Mesodermal cell (in vitro differentiated cells): Measurements from ENCODE around the gene IGHMBP2.

ENCODE experiments used
- H3K27ac ChIP-seq: 2 replicates; pipeline ENCODE4 v1.7.0; 2013; ENCODE audit warnings: mild to moderate bottlenecking, low read depth, low read length, moderate library complexity; ENCODE audit not compliant: severe bottlenecking
- H3K36me3 ChIP-seq: 2 replicates; pipeline ENCODE4 v1.7.1; 2013; ENCODE audit warnings: mild to moderate bottlenecking, low read length, moderate library complexity; ENCODE audit not compliant: control insufficient read depth, insufficient read depth
- H3K4me1 ChIP-seq: one replicate; pipeline ENCODE4 v1.7.1; 2013; ENCODE audit warnings: mild to moderate bottlenecking, low read length; ENCODE audit not compliant: insufficient read depth, control insufficient read depth, poor library complexity, severe bottlenecking
- H3K4me3 ChIP-seq: 2 replicates; pipeline ENCODE4 v1.7.0; 2013; ENCODE audit warnings: low read length, control low read depth, mild to moderate bottlenecking; ENCODE audit not compliant: insufficient read depth, poor library complexity, severe bottlenecking; ENCODE audit errors: extremely low read depth
- H3K9me3 ChIP-seq: 2 replicates; pipeline ENCODE4 v1.7.1; 2013; ENCODE audit warnings: mild to moderate bottlenecking, low read length, moderate library complexity; ENCODE audit not compliant: control insufficient read depth
- WGBS, 2 experiments: methylation state at CpG; one replicate each; pipeline ENCODE4 v1.1.5; 2013; ENCODE audit warnings: missing lambda C conversion rate in 2 of 2; ENCODE audit not compliant: insufficient coverage in 2 of 2; 5-methylcytosine and 5-hydroxymethylcytosine counted together

IGHMBP2 gene

DNA sequence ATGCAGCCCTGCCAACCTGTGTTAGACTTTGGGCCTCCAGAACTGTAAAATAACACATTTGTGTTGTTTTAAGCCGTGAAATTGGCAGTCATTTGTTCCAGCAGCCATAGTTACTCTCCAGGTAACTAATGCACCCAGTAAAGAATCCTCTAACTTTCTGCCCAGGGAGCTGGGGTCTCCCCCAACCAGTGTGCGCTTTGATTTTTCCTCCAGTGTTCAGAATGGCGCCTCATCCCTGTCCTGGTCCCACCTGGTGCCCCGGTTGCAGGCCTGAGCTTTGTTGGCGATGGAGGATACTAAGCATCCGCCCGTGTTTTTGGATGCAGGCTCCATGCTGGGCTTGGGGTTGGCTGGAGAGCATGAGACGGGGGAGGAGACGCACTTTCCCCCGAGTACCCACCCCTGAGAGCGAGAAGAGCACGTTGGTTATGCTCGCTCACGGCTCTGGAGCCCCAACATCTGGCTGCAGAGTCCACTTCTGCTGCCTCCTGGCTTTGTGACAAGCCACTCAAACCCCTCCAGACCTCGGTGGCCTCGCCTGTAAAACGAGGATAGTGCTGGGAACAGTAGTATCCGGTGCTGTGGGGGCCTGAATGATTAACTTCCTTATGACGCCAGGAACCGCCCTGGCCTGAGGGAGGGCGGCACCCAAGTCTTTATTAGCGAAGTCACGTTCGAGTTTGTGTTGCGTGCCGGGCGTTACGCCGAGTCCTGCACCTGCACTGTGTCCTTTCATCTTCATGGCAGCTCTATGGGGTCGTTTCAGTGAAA lies 51.3 kb downstream of the IGHMBP2 start:
- H3K36me3 ChIP-seq, result no peaks in the 10 kb centered on the region
- no peak overlapping the region for H3K4me3 ChIP-seq
- H3K4me1 ChIP-seq, result no peaks in the 10 kb centered on the region
- 72 to 79% methylated on average over 26 to 27 of the region's 30 CpGs for WGBS, 2 experiments
- H3K9me3 ChIP-seq, result no peaks in the 10 kb centered on the region
- no peak overlapping the region for H3K27ac ChIP-seq

- no peak overlapping the region for H3K27ac ChIP-seq
- no peaks in the 10 kb centered on the region for H3K36me3 ChIP-seq
- no peaks in the 10 kb centered on the region for H3K4me1 ChIP-seq
- 70 to 83% methylated on average over 1 to 2 of the region's 5 CpGs for WGBS, 2 experiments
- H3K4me3 ChIP-seq, result no peak overlapping the region
- H3K9me3 ChIP-seq, result no peaks in the 10 kb centered on the region
Observed at GRCh38 chr11:68955607-68955958, 51.9 kb downstream of the IGHMBP2 start.

- Histone ChIP-seq H3K4me3 (no peak overlapping the region), H3K36me3 (no peaks in the 10 kb centered on the region), H3K9me3 (no peaks in the 10 kb centered on the region), H3K4me1 (no peaks in the 10 kb centered on the region), H3K27ac (no peak overlapping the region)
- WGBS, 2 experiments, result 24 to 40% methylated on average over 3 to 5 of the region's 12 CpGs
Observed at GRCh38 chr11:68956142-68956541, 52.5 kb downstream of the IGHMBP2 start.

- Histone ChIP-seq H3K36me3 (no peaks in the 10 kb centered on the region), H3K9me3 (no peaks in the 10 kb centered on the region), H3K4me3 (no peak overlapping the region), H3K4me1 (no peaks in the 10 kb centered on the region), H3K27ac (no peak overlapping the region)
- WGBS, 2 experiments, result 71 to 81% methylated on average over 4 to 6 of the region's 12 CpGs
Observed at GRCh38 chr11:68956547-68957254, 53.0 kb downstream of the IGHMBP2 start.

DNA sequence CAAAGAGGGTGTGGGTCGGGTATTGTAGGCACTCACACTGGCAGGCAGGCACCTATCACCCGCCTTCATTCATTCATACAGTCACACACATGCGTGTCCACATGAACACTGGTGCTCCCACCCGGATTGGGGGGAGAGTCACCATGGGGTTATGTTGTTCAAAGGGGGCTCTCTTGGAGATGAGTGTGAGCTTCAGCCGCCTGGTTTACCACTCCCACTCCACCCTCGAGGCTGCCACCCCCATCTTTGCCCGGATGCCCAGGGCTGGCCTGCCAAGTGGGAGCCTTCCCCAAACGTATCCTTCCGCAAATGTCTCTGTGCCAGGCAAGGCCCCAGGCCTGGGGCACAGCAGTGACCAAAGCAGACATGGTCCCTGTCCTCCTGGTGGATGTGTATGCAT lies 54.5 kb downstream of the IGHMBP2 start:
- Histone ChIP-seq H3K36me3 (no peaks in the 10 kb centered on the region), H3K27ac (no peak overlapping the region), H3K4me1 (no peaks in the 10 kb centered on the region), H3K9me3 (no peaks in the 10 kb centered on the region), H3K4me3 (no peak overlapping the region)
- WGBS, 2 experiments, result 92 to 100% methylated on average over 2 of the region's 9 CpGs

- Histone ChIP-seq H3K4me1 (no peaks in the 10 kb centered on the region), H3K36me3 (no peaks in the 10 kb centered on the region), H3K27ac (no peak overlapping the region), H3K4me3 (no peak overlapping the region), H3K9me3 (no peaks in the 10 kb centered on the region)
- 90 to 95% methylated on average over 30 of the region's 31 CpGs for WGBS, 2 experiments
Observed at GRCh38 chr11:68959465-68960293, 56.0 kb downstream of the IGHMBP2 start.

DNA sequence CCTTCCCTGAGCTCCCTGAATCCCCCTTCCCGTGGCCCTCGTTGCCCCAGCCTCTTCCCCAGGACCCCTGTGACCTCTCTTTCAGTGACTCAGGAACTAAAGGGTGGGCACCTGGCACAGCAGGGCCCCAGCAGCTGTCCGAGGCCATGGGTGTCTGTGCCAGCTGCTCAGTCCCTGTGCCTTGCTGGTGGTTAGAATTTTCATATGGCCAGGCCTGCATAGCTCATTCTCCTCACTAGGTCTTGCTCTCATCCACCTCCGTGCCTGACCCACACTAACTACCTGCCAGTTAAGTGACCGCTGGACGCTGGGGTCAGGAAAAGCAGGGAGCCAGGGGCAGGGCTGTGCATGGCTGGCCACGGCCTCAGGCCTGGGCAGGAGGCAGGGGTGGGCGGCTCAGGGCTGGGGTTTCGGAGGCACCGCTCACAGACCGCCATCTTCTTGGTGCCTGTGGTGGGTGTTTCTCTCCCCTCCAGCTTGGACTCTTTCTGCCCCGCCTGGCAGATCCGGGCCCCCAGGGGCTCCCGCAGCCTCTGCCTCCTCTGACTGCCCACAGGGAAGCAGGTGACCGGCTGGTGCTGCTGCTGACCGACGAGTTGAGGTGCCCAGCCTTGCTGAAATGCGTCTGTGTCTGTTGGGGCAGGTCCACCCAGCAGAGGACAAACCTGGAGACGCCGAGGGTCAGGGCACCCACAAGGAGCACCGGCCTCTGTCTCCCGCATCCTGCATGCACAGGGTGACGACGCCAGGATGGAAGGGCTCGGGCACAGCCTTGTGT lies 56.8 kb downstream of the IGHMBP2 start:
- Histone ChIP-seq H3K27ac (no peak overlapping the region), H3K9me3 (no peaks in the 10 kb centered on the region), H3K4me3 (no peak overlapping the region), H3K36me3 (no peaks in the 10 kb centered on the region), H3K4me1 (no peaks in the 10 kb centered on the region)
- WGBS, 2 experiments, result 87 to 93% methylated on average over 14 to 19 of the region's 25 CpGs

DNA sequence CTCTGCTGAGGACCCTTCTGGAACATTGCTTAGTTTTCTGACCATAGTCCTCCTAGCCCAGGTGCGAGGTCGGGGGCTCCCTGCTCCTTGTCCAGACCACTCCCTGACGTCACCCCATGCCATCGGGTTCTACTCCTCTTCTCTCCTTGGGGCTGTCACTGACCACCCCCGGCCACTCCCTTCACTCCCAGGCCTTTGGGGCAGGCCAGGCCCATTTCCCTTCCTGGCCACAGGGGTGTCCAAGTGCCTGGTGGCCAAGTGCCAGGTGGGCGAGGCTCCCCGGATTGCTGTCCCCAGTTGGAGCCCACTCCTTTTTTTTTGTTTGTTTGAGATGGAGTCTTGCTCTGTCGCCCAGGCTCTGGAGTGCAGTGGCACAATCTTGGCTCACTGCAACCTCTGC lies 57.6 kb downstream of the IGHMBP2 start:
- no peaks in the 10 kb centered on the region for H3K4me1 ChIP-seq
- no peaks in the 10 kb centered on the region for H3K36me3 ChIP-seq
- H3K27ac ChIP-seq, result no peak overlapping the region
- H3K9me3 ChIP-seq, result no peaks in the 10 kb centered on the region
- WGBS, 2 experiments, result 88 to 95% methylated on average over 7 to 8 of the region's 8 CpGs
- no peak overlapping the region for H3K4me3 ChIP-seq

DNA sequence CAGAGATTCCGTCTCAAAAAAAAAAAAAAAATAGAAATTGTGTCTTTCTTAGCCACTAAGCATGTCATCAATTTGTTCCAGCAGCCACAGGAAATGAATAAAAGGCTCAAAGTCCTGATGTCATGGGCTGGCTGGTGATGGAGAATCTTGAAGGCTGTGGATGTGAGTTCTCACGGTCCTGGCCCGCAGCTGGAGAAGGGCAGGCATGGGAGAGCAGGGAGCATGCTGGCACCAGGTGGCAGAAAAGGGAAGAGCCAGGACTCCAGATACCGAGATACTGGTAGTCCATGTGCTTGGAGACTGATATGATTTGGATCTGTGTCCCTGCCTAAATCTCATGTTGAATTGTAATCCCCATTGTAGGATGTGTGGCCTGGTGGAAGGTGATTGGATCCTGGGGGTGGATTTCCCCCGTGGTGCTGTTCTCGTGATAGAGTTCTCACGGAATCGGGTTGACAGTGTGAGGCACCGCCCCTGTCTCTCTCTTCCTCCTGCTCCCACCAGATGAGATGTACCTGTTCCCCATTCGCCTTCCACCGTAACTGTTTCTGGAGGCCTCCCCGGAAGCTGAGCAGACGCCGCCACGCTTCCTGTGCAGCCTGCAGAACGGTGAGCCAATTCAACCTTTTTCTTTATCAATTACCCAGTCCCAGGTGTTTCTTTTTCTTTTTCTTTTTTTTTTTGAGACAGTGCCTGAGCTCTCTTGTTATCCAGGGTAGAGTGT lies 59.0 kb downstream of the IGHMBP2 start:
- Histone ChIP-seq H3K4me3 (no peak overlapping the region), H3K9me3 (no peaks in the 10 kb centered on the region), H3K36me3 (no peaks in the 10 kb centered on the region), H3K27ac (no peak overlapping the region), H3K4me1 (no peaks in the 10 kb centered on the region)
- WGBS, 2 experiments, result 85 to 89% methylated on average over 10 to 15 of the region's 16 CpGs

- H3K27ac ChIP-seq, result no peak overlapping the region
- H3K4me3 ChIP-seq, result no peak overlapping the region
- WGBS, 2 experiments, result 89 to 97% methylated on average over 3 of the region's 3 CpGs
- no peaks in the 10 kb centered on the region for H3K36me3 ChIP-seq
- H3K4me1 ChIP-seq, result no peaks in the 10 kb centered on the region
- H3K9me3 ChIP-seq, result no peaks in the 10 kb centered on the region
Observed at GRCh38 chr11:68963779-68964178, 60.1 kb downstream of the IGHMBP2 start.
